RCC 7860 (cell line): Measurements from ENCODE around the gene CEND1.
A peak's percentile ranks its signal among the peaks of the same experiment; 100 is the strongest.

ENCODE experiments used
- DNase-seq: peaks from one replicate; pipeline ENCODE4 v3.0.0-alpha.2; 2015; ENCODE audit warnings: low spot score
- FAIRE-seq: peaks from 2 replicates; lab custom pipeline; 2012; peaks lifted over from hg19 to GRCh38; lab: Jason Lieb, UNC

Gene CEND1

GRCh38 chr11:827897-828192 lies 38.0 kb upstream of the CEND1 start, which contains the start of gene CRACR2B:
CRACR2B (plus strand) TSS chr11:827919; CDS start chr11:828608, 689 bp downstream.
- no peak for FAIRE-seq

GRCh38 chr11:827146-827896 lies 37.4 kb upstream of the CEND1 start:
- DNase-seq (no peak), FAIRE-seq (no peak)

More at GRCh38 chr11:827897-828192, 38.0 kb upstream of the CEND1 start, which contains the start of gene CRACR2B:
- DNase-seq: no peak

- FAIRE-seq (no peak), DNase-seq (no peak)
These were observed 36.9 kb upstream of the CEND1 start for GRCh38 chr11:826836-827145.

- DNase-seq (no peak), FAIRE-seq (no peak)
These were observed 36.3 kb upstream of the CEND1 start for GRCh38 chr11:826227-826621.

- no peak for FAIRE-seq
- DNase-seq: no peak
These were observed 35.7 kb upstream of the CEND1 start for GRCh38 chr11:825366-826226.

- DNase-seq (no peak), FAIRE-seq (no peak)
These were observed 35.1 kb upstream of the CEND1 start for GRCh38 chr11:824942-825341.

GRCh38 chr11:824292-824880 lies 34.5 kb upstream of the CEND1 start:
- DNase-seq (no peak), FAIRE-seq (no peak)

- DNase-seq (no peak), FAIRE-seq (no peak)
These were observed 33.8 kb upstream of the CEND1 start for GRCh38 chr11:823441-824291.

- no peak for DNase-seq
These were observed 31.9 kb upstream of the CEND1 start for GRCh38 chr11:821512-822371.

GRCh38 chr11:820655-821511 lies 31.0 kb upstream of the CEND1 start:
- FAIRE-seq (peak; percentile 80), DNase-seq (peak; percentile 85)

More at GRCh38 chr11:821512-822371, 31.9 kb upstream of the CEND1 start:
- no peak for FAIRE-seq

- peak; percentile 52 for FAIRE-seq
These were observed 30.2 kb upstream of the CEND1 start for GRCh38 chr11:819943-820649.

GRCh38 chr11:819129-819931 lies 29.4 kb upstream of the CEND1 start:
- no peak for FAIRE-seq

More at GRCh38 chr11:819943-820649, 30.2 kb upstream of the CEND1 start:
- DNase-seq: peak; percentile 61

GRCh38 chr11:818396-819128 lies 28.7 kb upstream of the CEND1 start, which contains the start of gene PNPLA2:
PNPLA2 (plus strand) TSS chr11:818914; CDS start chr11:819719, 805 bp downstream.
- no peak for FAIRE-seq

More at GRCh38 chr11:819129-819931, 29.4 kb upstream of the CEND1 start:
- DNase-seq: peak; percentile 64

GRCh38 chr11:816433-816779 lies 26.5 kb upstream of the CEND1 start:
- DNase-seq: no peak
- no peak for FAIRE-seq

More at GRCh38 chr11:818396-819128, 28.7 kb upstream of the CEND1 start, which contains the start of gene PNPLA2:
- no peak for DNase-seq

GRCh38 chr11:815675-816432 lies 26.0 kb upstream of the CEND1 start:
- FAIRE-seq: no peak
- no peak for DNase-seq
